PC-9 (cell line): ENCODE data around the gene RUNX1. TPM values are rescaled to one million over a fixed set of nuclear protein-coding genes. Genes with fewer than 3 reads are reported as not detected.
A peak's percentile ranks its signal among the peaks of the same experiment; 100 is the strongest.

Source experiments
- BruUV-seq: library from RNA; stranded (reverse); fragments of 400-500 nt; replicated peaks from 2 replicates; lab custom pipeline; 2021; lab: Mats Ljungman, UMichigan
- CTCF ChIA-PET: fragments of 300-600 bp; sonication (Branson Sonifier 250); formaldehyde crosslinking; loops from one replicate; lab custom pipeline; 2022; ENCODE audit warnings: antibody characterized with exemption; lab: Charles Lee
- POLR2A ChIA-PET: fragments of 300-600 bp; sonication (Branson Sonifier 250); formaldehyde crosslinking; loops from one replicate; lab custom pipeline; 2022; ENCODE audit warnings: antibody characterized with exemption; ENCODE audit not compliant: unreplicated experiment; lab: Charles Lee
- DNase-seq, 2 experiments: peaks; one replicate each; pipeline versions ENCODE4 v3.0.0 to v3.0.0-alpha.2; 2015 to 2022; ENCODE audit warnings: mixed read lengths in 1 of 2
- H2AFZ ChIP-seq: fragments of 200-600 bp; sonication (generic); 2 replicates; pipeline ENCODE4 v1.8.1; 2017; ENCODE audit warnings: antibody characterized with exemption
- H3F3A ChIP-seq: fragments of 200-600 bp; sonication (generic); 2 replicates; pipeline ENCODE4 v1.8.1; 2017; ENCODE audit warnings: antibody characterized with exemption, mild to moderate bottlenecking, low read depth; ENCODE audit not compliant: insufficient read depth
- H3K27ac ChIP-seq: fragments of 200-600 bp; sonication (generic); 2 replicates; pipeline ENCODE4 v1.6.1; 2016; ENCODE audit warnings: mixed run types
- H3K27me3 ChIP-seq: fragments of 200-600 bp; sonication (generic); 2 replicates; pipeline ENCODE4 v1.6.1; 2016; ENCODE audit warnings: low read depth, mixed run types; ENCODE audit not compliant: insufficient read depth
- H3K36me3 ChIP-seq: fragments of 200-600 bp; sonication (generic); 2 replicates; pipeline ENCODE4 v1.6.1; 2016; ENCODE audit warnings: low read depth, mixed run types
- H3K4me1 ChIP-seq: fragments of 200-600 bp; sonication (generic); replicated peaks from 2 replicates; pipeline ENCODE4 v1.6.1; 2016; ENCODE audit warnings: mixed run types; ENCODE audit not compliant: insufficient read depth
- H3K4me2 ChIP-seq: fragments of 200-600 bp; sonication (generic); 2 replicates; pipeline ENCODE4 v1.6.1; 2017; ENCODE audit warnings: mixed run types
- H3K4me3 ChIP-seq: fragments of 200-600 bp; sonication (generic); 2 replicates; pipeline ENCODE4 v1.6.1; 2016; ENCODE audit warnings: mixed run types
- H3K79me2 ChIP-seq: fragments of 200-600 bp; sonication (generic); 2 replicates; pipeline ENCODE4 v1.6.1; 2017; ENCODE audit warnings: low read depth, mixed run types
- H3K9me2 ChIP-seq: fragments of 200-600 bp; sonication (generic); 2 replicates; pipeline ENCODE4 v1.8.1; 2017; ENCODE audit warnings: mild to moderate bottlenecking; ENCODE audit not compliant: insufficient read depth
- H3K9me3 ChIP-seq: fragments of 200-600 bp; sonication (generic); 2 replicates; pipeline ENCODE4 v1.8.1; 2016; ENCODE audit warnings: low read depth; ENCODE audit not compliant: insufficient read depth
- H4K20me1 ChIP-seq: fragments of 200-600 bp; sonication (generic); 2 replicates; pipeline ENCODE4 v1.8.1; 2017; ENCODE audit not compliant: insufficient read depth
- CTCF ChIP-seq: fragments of 200-600 bp; sonication (generic); conservative IDR thresholded peaks from 2 replicates; pipeline ENCODE4 v1.6.1; 2017; ENCODE audit warnings: mixed run types, antibody characterized with exemption, mild to moderate bottlenecking, moderate library complexity
- EZH2 ChIP-seq: fragments of 200-600 bp; sonication (generic); IDR thresholded peaks from 2 replicates; pipeline ENCODE4 v1.8.0; 2017; ENCODE audit warnings: antibody characterized with exemption, low read depth
- intact Hi-C: fragments of 100-400 bp; cut with micrococcal nuclease; formaldehyde crosslinking; loops from one replicate; pipeline ENCODE4 v1.10.0; 2022; ENCODE audit not compliant: unreplicated experiment
- total RNA-seq: library from RNA; stranded (reverse); gene quantifications from 2 replicates; pipeline ENCODE4 v1.2.3, GENCODE V29; 2021

The RUNX1 gene
- total RNA-seq, 1 experiment from 2014 or later: 58.5 TPM

GRCh38 chr21:34770576-34770975 lies 278.5 kb downstream of the RUNX1 start:
- DNase-seq: no peak
- no peaks in the 10 kb centered on the region for H3K27me3 ChIP-seq
- ChIA-PET POLR2A (no interaction called here), CTCF (interaction anchor here (0.7 kb wide), 1 partner anchor 84 kb away, joined by 3 read pairs; no protein-coding TSS in a partner anchor)
- TF ChIP-seq EZH2 (no peak), CTCF (no peak)
- H3K4me1 ChIP-seq: peaks cover 35% of the 10 kb centered on the region
- peak overlapping the region; percentile 91 for H3K27ac ChIP-seq
- H3K9me3 ChIP-seq: no peaks in the 10 kb centered on the region
- no peaks in the 10 kb centered on the region for H3K79me2 ChIP-seq
- H3K9me2 ChIP-seq: no peaks in the 10 kb centered on the region
- BruUV-seq: no TSS peak
- no peaks in the 10 kb centered on the region for H4K20me1 ChIP-seq
- peaks cover 6% of the 10 kb centered on the region for H3F3A ChIP-seq
- H3K4me3 ChIP-seq: no peak overlapping the region
- intact Hi-C loops: no loop called here
- H3K4me2 ChIP-seq: peak overlapping the region; percentile 40; the same call in 1 of the 2 replicates
- no peaks in the 10 kb centered on the region for H3K36me3 ChIP-seq
- H2AFZ ChIP-seq: no peak overlapping the region

GRCh38 chr21:34768326-34768725 lies 280.8 kb downstream of the RUNX1 start:
- no peak overlapping the region for H3K4me3 ChIP-seq
- no peak overlapping the region for H3K4me2 ChIP-seq
- H3K27me3 ChIP-seq: no peaks in the 10 kb centered on the region
- H3K79me2 ChIP-seq: no peaks in the 10 kb centered on the region
- ChIA-PET CTCF (interaction anchor here (0.6 kb wide), 1 partner anchor 9 kb away, joined by 3 read pairs; no protein-coding TSS in a partner anchor), POLR2A (no interaction called here)
- no TSS peak for BruUV-seq
- DNase-seq: no peak
- H3K36me3 ChIP-seq: no peaks in the 10 kb centered on the region
- no peaks in the 10 kb centered on the region for H4K20me1 ChIP-seq
- H3K9me2 ChIP-seq: no peaks in the 10 kb centered on the region
- no peak overlapping the region for H2AFZ ChIP-seq
- no peak for TF ChIP-seq CTCF
- TF ChIP-seq EZH2: no peak
- H3K9me3 ChIP-seq: no peaks in the 10 kb centered on the region
- no peaks in the 10 kb centered on the region; the same call in 1 of the 2 replicates for H3F3A ChIP-seq
- intact Hi-C loops: no loop called here
- H3K27ac ChIP-seq: no peak overlapping the region
- peaks cover 20% of the 10 kb centered on the region for H3K4me1 ChIP-seq

GRCh38 chr21:34766862-34767261 lies 282.2 kb downstream of the RUNX1 start:
- Histone ChIP-seq H3K27me3 (no peaks in the 10 kb centered on the region), H3K27ac (no peak overlapping the region), H3K4me1 (peaks cover 15% of the 10 kb centered on the region), H3K4me2 (no peak overlapping the region), H2AFZ (no peak overlapping the region), H3K9me2 (no peaks in the 10 kb centered on the region), H3K9me3 (no peaks in the 10 kb centered on the region), H3K36me3 (no peaks in the 10 kb centered on the region), H3F3A (no peaks in the 10 kb centered on the region; the same call in 1 of the 2 replicates), H3K4me3 (no peak overlapping the region), H3K79me2 (no peaks in the 10 kb centered on the region), H4K20me1 (no peaks in the 10 kb centered on the region)
- POLR2A ChIA-PET: no interaction called here
- intact Hi-C loops: no loop called here
- TF ChIP-seq CTCF: no peak
- TF ChIP-seq EZH2: no peak
- no peak for DNase-seq
- BruUV-seq: no TSS peak
- CTCF ChIA-PET: no interaction called here
